ENCODE results near the gene RITA1. TPM values are rescaled to one million over a fixed set of nuclear protein-coding genes. Genes with fewer than 3 reads are reported as not detected.

The RITA1 gene
- total RNA-seq, 4 donors from 2014 or later, result 8.3 to 11.0 (median 9.4) TPM

GRCh38 chr12:113208041-113208934, 22.8 kb downstream of the RITA1 start:
- no peak for TF ChIP-seq CTCF (IDR thresholded peaks at IDR 0.05; ENCODE audit: low read depth)

GRCh38 chr12:113211160-113211559, 25.6 kb downstream of the RITA1 start:
- TF ChIP-seq CTCF (IDR thresholded peaks at IDR 0.05; ENCODE audit: low read depth), result no peak

- no peak for TF ChIP-seq CTCF (IDR thresholded peaks at IDR 0.05; ENCODE audit: low read depth)
Measured at GRCh38 chr12:113214895-113215400, 29.4 kb downstream of the RITA1 start.

GRCh38 chr12:113216027-113216426, 30.5 kb downstream of the RITA1 start:
- TF ChIP-seq CTCF (IDR thresholded peaks at IDR 0.05; ENCODE audit: low read depth), result no peak

GRCh38 chr12:113220593-113221180, 35.2 kb downstream of the RITA1 start:
- no peak for TF ChIP-seq CTCF (IDR thresholded peaks at IDR 0.05; ENCODE audit: low read depth)

GRCh38 chr12:113221181-113221996, 35.9 kb downstream of the RITA1 start, which contains the start of gene TPCN1:
TPCN1 (plus strand) TSS chr12:113221464; CDS start chr12:113226853, 5,389 bp downstream.
- no peak for TF ChIP-seq CTCF (IDR thresholded peaks at IDR 0.05; ENCODE audit: low read depth)
